DOHH2 (cell line): ENCODE measurements around the gene KRTAP19-1.

ENCODE experiments used
- CTCF ChIP-seq: fragments of 200-600 bp; sonication (generic); IDR thresholded peaks from one replicate; pipeline ENCODE4 v1.5.1; 2014; ENCODE audit warnings: antibody characterized with exemption, mild to moderate bottlenecking, low read depth, low read length; ENCODE audit not compliant: poor library complexity, severe bottlenecking
- EZH2phosphoT487 ChIP-seq: fragments of 200-600 bp; sonication (generic); IDR thresholded peaks from 2 replicates; pipeline ENCODE4 v1.6.1; 2017; ENCODE audit warnings: borderline replicate concordance, mild to moderate bottlenecking, antibody characterized with exemption, low read length, moderate library complexity, mixed read lengths

GRCh38 chr21:30448514-30448913, 31.7 kb downstream of the KRTAP19-1 start:
- TF ChIP-seq CTCF (no peak), EZH2phosphoT487 (no peak)
